Measurements from ENCODE around the gene LRCH3.

The LRCH3 gene

DNA sequence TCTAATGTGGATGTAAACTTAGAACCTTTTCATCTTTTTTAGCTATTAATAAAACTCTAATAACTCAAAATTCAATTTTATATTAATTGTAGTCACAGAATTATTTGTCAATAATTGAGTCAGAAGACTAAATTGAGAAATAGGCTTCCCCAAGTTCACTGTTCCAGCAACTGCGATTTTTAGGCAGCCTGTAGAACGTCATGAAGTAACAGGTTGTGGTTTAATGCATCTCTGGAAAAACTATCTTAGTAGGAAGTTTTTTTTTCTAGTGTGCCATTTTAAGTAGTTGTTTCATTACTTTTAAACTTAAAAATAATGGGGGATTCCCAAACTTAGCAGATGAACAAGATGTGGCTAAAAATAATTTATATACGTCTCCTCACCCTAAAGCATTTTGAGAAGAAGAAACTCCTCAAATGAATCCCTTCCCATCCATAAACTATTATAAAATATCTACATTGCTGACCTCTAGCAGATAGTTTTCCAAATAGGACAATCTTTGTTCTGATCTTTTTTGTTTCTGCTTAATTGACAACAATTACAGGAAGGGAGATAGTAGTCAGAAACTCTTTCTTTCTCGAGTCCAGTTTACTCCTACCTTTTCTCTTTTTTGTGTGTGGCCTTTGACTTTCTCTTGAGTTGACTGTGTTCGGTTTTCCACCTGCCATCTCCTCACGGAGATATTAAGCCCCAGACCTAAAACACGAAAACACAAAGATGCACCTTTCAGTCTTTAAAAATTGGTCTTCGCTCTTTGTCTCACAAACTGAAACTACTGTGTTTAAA lies 43.1 kb downstream of the LRCH3 start:
- FAIRE-seq (no peak), DNase-seq (ENCODE audit: low spot score) (no peak)

DNA sequence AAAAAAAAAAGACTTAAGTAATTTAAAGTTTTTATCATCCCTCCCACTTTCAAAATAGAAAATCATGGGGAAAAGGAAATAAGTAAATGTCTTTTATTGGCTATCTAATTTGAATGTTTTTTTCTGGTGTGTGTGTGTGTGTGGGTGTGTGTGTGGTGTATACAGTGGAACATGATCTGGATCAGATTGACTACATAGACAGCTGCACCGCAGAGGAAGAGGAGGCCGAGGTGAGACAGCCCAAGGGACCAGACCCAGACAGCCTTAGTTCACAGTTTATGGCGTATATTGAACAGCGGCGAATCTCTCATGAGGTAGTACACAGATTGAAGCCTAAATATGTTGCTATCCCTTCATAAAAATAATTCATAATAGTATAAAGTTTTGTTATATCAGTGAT lies 44.5 kb downstream of the LRCH3 start:
- FAIRE-seq (no peak), DNase-seq (ENCODE audit: low spot score) (no peak)

DNA sequence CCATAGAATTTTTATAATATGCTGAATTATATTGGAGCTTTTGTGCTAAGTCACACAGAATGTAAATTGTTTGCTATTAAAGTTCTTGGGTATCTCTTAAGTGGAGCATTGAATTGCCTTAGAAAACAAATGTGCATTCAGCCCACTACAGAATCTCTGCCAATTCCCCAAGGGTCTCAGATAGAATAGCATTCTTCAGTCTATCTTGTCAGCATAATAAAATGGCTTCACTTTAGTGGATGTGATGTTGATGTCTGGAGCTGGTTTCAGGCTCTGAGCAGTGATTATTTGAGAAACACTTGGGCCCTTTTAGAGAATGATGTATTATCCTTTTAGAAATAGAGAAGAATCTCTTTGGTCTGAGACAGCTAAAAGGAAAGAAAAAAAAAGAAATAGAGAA lies 45.2 kb downstream of the LRCH3 start:
- FAIRE-seq (no peak), DNase-seq (ENCODE audit: low spot score) (no peak)

DNA sequence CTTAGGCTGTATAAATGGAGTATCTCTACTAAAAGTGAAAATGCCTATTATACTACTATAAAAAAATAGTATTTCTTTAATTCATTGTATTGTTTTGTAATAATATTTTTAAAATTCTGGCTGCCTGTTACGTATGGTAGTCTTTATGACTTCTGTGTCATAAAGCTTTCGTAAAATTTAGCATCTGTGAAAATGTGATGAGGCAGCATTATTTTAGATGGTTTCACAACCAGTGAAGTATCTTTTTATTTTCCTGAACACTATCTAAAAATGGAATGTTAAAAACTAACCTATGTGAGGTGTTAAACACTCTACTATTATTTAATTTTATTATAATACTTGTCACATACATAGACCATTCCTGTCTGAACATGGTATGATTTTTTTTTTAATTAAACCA lies 46.2 kb downstream of the LRCH3 start:
- no peak for DNase-seq (ENCODE audit: low spot score)
- peak; percentile 23 for FAIRE-seq

DNA sequence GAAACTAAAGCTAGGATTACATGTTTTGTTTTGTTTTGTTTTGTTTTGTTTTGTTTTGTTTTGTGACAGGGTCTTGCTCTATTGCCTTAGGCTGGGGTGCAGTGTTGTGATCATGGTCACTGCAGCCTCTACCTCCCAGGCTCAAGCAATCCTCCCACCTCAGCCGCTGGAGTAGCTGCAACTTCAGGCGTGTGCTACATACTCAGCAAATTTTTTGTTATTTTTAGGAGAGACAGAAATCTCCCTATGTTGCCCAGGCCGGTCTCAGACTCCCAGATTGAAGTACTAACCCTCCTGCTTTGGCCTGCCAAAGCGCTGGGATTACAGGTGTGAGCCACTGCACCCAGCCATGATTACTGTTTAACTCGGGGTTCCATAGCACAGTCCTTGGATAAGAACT lies 50.7 kb downstream of the LRCH3 start:
- DNase-seq (ENCODE audit: low spot score) (no peak), FAIRE-seq (no peak)

DNA sequence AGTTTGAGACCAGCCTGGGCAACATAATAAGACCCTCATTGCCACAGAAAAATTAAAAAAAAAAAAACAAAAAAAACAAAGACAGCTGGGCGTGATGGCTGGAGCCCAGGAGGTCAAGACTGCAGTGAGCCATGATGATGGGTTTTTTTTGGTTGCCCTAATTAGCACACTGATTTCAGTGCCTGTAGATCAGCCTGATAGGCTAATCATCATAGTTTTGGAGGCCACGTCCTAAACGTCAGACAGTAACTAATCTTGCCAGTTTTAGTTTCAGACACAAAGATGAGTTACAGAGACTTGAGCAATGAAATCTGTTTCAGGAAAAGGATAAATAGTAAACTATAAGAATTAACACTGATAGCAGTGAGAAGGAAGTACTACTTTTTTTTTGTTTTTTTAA lies 55.4 kb downstream of the LRCH3 start:
- FAIRE-seq (no peak), DNase-seq (ENCODE audit: low spot score) (no peak)

DNA sequence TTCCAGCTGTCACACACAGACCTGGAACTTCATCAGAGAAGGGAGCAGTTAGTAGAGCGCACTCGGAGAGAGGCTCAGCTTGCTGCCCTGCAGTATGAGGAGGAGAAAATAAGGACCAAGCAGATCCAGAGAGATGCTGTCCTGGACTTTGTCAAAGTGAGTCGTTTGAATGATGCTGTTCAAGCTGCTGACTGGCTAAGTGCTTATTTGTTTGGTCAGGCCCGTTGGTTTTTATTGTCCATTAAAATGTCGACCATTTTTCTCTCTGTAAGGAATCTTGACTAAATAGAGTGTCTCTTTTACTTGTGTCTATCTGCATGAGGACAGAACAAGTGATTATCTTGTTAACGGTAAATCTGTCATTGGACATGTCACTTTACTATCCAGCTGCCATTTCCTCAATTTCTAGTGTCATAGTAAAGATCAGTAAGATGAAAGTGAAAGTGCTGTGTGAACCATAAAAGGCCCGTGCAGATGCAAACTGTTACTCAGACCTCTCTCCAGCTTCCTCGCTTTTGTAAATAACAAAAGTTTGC lies 56.9 kb downstream of the LRCH3 start:
- no peak for DNase-seq (ENCODE audit: low spot score)
- FAIRE-seq = no peak

DNA sequence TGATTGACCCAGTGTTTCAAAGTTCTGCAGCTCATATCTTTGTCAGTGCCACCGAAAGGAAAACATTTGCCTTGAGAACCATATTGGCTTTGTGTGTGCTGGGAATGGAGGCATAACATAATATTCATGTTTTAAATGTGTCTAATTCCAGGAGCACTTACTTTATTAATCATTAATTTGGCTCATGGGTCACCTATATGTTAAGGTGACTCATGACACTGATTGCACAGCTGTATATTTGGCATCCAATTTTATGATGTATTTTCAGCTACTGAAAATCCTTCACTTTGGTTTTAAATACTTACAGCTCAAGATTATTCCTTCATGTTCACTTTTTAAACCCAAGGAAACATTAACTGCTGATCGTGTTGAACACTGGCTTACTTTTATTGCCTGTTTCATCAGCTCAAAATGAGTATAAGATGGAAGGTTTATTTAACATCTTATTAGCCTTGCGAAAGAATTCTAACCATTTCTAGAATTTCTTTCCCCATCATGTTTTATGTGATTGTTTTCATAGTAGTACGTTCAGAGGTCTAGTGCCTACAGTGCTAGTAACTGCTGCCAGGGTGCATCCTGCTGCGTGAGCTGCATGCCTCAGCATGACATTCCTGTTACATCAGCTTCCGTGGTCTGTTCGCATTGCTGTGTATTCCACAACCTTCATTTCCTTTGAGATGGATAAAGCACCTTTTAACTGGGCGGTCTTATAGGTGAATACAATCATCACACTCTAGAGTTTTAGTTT lies 63.7 kb downstream of the LRCH3 start:
- peak; percentile 41 for FAIRE-seq

DNA sequence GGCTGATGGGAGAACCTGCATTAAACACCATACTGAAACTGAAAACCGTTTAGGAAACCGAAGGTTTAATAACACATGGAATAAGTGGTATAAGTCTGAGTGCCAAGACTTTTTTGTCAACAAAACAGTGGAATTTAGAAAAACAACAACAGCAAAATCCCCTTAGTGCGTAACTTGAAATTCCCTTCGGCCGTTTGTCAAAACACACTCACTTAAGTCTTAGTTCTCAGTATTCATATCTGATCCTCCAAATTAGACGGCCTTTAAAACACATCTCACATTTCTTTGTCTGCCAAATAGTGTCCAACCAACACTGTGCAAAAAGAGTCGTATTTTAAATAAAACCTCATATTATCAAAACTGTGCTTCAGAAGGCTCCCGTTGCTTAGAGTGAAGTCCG lies 64.5 kb downstream of the LRCH3 start:
- no peak for DNase-seq (ENCODE audit: low spot score)
- FAIRE-seq = no peak

More for the DNA sequence above, 63.7 kb downstream of the LRCH3 start:
- DNase-seq (ENCODE audit: low spot score) = peak; percentile 82

DNA sequence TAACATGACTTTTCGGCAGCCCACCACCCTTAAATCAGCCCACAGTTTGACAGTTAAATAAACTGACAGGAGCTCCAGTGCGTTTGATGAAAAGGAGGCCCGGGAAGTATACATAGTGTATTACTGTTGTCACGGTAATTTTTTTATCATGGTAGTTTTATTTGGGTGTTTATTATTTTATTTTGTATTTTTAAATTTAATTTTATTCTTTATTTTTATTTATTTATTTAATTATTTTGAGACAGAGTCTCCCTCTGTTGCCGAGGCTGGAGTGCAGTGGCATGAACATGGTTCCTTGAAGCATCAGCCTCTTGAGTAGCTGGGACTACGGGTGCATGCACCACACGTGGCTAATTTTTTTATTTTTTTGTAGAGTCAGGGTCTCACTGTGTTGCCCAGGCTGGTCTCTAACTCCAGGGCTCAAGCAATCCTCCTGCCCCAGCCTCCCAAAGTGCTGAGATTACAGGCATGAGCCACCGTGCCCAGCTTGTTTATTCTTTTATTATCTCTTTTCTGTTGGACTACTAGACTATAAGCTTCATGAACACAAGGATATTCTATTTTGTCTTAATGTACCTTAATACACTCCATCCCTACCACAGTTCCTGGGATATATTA lies 65.3 kb downstream of the LRCH3 start:
- no peak for DNase-seq (ENCODE audit: low spot score)
- no peak for FAIRE-seq

DNA sequence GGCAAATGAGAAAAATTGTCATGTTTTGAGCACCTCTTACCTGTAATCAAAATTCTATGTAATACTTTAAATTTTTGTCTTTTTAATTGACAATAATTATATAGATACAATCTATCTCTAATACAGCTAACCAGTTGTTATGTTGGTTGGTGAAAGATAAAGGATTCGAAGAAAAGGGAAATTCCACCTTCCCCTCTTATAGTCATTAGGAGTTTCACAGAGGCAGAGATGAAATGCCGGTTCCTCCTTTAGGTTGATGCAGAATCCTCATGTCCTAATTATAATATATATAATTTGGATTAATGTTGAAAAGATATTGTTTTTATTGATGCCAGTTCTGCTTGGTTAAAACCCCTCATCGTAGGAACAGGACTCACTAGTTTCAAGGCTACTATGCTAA lies 67.1 kb downstream of the LRCH3 start:
- no peak for FAIRE-seq
- no peak for DNase-seq (ENCODE audit: low spot score)

DNA sequence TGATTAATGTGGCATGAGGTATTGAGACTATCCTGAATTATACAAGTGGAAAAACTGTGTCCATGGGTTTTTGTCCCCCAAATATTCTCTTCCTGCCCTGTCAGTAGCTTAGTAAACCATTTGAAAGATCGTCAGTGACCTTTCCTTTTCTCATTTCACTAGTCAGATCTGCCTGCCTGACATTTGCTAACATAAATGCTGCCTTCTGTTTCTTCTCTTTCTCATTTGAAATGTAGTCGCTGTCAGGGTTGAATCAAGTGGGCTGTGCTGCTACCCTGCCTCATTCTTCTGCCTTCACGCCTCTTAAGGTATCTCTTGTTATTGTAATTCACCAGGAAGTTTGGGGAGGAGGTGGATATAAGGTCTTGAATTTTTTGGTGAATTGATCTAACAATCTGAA lies 67.5 kb downstream of the LRCH3 start:
- FAIRE-seq (no peak), DNase-seq (ENCODE audit: low spot score) (no peak)

DNA sequence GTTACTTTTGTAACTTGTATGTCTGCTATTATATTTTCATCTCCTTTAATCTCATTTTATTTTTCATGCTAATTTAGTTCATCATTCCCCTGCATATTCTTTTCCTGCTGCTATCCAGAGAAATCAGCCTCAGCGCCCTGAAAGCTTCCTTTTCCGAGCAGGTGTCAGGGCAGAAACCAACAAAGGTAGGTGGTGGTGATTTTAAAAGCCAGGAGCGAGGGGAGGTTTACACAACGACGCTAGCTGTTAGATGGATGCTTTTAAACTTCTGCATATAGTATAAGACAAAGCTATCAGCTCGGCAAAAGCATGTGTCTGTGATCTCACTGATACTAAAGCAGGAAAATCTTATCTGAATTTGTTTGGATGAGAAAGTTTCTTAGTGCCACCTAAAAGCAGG lies 75.0 kb downstream of the LRCH3 start:
- DNase-seq (ENCODE audit: low spot score) (no peak), FAIRE-seq (no peak)

DNA sequence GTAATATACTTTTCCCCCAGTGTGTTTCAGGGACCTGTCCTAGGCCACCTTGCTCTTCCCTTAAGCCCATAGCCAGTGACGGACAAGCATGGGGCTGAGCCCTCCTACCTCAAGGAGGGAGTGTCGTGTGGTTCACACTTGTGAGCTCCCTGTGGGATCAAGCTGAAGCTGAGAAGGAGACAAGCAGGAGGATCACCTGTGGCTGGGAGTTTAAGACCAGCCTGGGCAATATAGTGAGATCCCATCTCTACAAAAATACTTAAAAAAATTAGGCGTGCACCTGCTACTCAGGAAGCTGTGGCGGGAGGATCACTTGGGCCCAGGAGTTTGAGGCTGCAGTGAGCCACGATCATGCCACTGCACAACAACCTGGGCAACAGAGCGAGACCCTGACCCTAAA lies 82.3 kb downstream of the LRCH3 start:
- DNase-seq (ENCODE audit: low spot score) (no peak), FAIRE-seq (no peak)

DNA sequence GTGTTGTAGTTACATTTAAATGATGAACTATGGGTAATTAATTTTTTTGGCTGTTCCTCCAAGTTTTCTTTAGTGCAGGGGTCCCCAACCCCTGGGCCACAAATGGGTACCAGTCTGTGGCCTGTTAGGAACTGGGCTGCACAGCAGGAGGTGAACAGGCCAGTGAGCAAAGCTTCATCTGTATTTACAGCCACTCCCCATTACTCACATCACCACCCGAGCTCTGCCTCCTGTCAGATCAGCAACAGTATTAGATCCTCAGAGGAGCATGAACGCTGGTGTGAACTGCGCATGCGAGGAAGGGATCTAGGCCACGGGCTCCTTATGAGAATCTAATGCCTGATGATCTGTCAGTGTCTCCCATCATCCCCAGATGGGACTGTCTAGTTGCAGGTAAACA lies 83.0 kb downstream of the LRCH3 start:
- no peak for FAIRE-seq

DNA sequence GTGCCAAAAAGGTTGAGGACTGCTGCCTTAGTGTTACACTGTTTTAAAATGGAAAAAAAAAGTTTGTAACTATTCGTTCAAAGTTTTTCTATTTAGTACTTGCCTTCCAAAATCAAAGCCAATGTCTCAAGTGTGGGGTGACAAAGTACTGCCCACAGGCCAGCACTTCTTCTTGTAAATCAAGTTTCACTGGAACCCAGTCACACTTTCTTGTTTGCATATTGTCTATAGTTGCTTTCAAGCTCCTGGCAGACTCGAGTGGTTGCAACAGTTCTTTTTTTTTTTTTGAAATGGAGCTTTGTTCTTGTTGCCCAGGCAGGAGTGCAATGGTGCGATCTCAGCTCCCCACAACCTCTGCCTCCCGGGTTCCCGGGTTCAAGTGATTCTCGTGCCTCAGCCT lies 83.6 kb downstream of the LRCH3 start:
- no peak for DNase-seq (ENCODE audit: low spot score)
- no peak for FAIRE-seq

More for the DNA sequence above, 83.0 kb downstream of the LRCH3 start:
- DNase-seq (ENCODE audit: low spot score) = no peak

DNA sequence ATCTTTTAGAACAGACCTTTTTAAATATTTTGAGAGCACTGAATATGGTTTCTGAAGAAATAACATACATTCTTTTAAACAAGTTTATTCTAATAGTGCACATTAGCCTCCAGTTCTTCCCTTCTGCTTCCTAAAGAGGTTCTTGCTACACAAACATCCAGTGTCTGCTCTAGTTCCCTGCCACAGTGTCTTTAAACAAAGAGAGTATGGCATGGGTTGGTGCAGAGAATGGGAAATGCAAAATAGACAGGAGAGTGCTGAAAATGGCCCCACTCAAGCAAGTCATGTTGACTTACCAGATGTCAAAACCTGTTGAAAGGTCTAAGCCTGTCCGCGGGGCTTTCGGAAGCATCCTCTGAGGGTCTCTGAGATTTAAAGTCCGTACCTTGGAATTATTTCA lies 86.8 kb downstream of the LRCH3 start:
- no peak for DNase-seq (ENCODE audit: low spot score)
- no peak for FAIRE-seq

DNA sequence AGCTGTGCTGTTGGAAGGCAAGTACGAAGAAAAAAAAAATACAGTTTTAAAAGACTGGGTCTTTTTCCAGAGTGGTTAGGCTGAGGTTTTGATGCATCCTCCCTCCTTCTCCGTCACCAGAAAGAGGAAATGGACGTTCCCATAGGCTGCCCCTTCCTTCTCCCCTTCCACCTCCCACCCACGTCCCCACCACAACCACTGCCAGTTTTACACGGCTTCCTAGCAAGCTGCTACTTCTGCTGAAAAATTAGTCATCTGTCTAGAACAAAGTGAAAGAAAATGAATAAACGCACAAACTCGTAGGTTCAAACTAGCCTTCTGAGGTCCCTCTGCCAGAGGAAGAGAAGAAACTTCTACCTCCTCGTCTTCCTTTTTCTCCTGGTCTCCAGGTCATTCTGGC lies 87.4 kb downstream of the LRCH3 start:
- no peak for DNase-seq (ENCODE audit: low spot score)
- no peak for FAIRE-seq

DNA sequence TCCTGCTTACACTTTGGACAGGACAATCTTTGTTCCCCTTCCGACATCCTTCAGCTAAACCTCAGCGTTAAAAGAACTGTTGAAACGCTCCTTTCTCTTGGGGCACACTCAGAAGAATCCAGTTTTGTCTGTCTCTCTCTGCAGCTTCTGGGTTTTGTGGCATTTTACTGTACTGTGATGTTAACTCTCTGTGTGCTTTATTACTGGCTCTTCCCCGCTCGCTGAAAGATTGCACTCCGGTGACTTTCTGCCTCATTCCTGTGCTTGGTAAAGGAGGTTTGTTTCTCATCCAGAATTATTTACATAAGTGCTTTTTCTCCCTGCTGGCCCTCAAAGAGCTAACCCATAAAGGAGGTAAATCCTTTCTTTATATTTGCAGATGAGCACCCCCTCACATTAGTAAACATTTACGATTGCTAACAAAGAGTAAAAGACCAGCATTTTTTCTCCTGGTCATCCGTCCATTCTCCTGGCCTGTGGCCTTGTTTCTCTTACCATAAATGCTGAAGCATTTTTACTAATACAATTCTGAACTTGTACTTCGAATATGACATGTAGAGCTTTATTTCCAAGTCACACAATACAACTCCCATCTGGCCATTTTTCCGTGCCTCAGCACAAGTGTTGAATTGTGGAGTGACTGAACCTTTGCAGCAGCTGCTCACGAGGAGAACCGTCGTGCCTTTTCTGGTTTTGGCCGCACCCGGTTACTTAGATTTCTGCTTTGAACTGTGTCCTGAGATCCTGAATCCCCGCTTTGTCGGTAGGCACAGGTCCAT lies 89.6 kb downstream of the LRCH3 start:
- FAIRE-seq = no peak
- no peak for DNase-seq (ENCODE audit: low spot score)

DNA sequence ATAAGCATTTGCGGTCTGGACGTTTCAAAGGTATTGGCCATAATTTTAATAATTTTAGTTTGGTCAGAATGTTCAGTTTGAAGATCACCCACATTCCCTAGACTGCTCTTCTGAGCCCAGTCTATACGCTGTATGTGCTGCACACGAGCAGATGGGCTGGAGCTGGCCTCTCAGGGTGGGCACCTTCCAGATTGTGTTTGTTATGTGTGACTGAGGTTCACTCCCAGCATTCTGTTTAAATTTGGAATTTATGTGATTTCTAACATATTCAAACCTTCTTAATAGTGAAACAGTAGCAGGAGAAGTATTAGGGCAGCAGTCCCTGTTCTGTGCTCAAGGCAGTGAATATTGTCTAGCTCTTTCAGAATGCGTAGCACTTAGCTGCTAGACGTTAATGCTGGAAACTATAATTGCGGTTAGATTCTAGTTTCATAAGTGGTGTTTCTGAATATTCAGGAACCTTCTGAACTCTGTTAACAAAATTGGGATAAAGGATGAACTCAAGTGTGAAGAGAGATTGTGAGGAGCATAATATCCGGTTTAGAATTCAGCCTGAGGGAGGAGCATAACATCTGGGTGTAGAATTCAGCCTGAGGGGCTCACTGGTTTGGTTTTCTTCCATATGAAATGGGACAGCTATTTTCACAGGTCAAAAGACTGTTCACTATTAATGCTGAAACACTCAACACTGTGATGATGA lies 90.4 kb downstream of the LRCH3 start:
- FAIRE-seq (no peak), DNase-seq (ENCODE audit: low spot score) (no peak)

DNA sequence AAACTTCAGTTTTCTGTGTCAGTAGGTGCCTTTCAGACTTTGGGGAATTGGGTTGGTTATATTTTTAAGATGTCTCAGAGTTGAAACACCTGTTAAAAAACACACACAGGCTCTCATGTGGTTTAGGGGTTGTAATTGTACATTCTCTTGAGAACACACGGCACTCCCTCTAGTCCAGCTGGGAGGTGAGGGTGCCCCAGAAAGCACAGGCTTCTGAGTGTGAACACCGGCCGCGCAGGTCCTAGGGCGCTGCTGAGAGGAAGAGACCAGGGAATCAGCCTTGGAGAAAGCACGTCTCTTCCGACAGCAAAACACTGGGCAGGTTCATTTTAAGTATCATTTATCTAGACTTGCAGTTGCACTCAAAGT lies 90.9 kb downstream of the LRCH3 start:
- DNase-seq (ENCODE audit: low spot score) (no peak), FAIRE-seq (no peak)

All from RCC 7860 (cell line).